ENCODE data around the gene AASDHPPT. TPM values are rescaled to one million over a fixed set of nuclear protein-coding genes. Genes with fewer than 3 reads are reported as not detected.
"Not testable (repeated sequence)": the region's sequence is repeated elsewhere in the genome, so short reads cannot be mapped to it uniquely, and the experiment has no call there.

AASDHPPT gene
- total RNA-seq (2014; rRNA removed; shearing (Covaris generic)) = 50.4 and 52.2 TPM in 2 replicates
- 32.6 and 40.3 TPM in 2 replicates for polyA plus RNA-seq (2014; cell fraction: nucleus; rRNA removed)

DNA sequence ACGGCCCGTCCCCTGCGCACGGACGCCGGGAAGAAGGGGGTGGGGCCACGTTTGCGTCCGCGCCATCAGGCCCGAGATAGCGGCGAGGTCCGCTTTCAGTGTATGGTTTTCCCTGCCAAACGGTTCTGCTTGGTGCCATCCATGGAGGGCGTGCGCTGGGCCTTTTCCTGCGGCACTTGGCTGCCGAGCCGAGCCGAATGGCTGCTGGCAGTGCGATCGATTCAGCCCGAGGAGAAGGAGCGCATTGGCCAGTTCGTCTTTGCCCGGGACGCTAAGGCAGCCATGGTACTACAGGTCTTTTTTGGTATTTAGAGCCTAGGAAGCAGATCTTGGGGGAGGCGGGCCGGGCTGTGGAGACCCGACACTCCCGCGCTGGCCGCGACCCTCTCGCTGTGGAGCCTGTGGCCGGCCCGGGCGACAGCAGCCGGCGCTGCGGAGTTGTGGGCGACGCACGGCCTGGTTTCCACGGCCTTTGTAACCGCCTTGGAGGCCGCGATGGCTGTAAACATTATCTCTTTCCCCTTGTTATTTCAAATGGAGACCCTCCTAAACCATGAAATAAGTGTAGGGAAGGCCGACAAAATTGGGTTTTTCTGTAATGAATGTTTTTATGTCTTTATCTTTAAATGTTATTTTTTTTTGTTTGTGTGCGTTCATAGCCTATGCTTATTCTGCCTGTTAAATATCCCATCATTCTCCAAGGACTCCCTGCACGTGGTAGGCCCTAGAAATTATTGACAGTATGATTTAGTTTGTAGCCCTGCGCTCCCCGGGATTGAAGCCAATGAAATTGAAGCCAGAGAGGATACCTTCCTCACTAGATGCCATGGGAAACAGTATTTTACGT lies at the start of gene AASDHPPT:
AASDHPPT (plus strand) TSS at position 54 of the 847 bp plus-strand sequence; CDS start at position 103, 49 bp downstream.
- no peak for DNase-seq (ENCODE audit: extremely low read depth, low read depth)

DNA sequence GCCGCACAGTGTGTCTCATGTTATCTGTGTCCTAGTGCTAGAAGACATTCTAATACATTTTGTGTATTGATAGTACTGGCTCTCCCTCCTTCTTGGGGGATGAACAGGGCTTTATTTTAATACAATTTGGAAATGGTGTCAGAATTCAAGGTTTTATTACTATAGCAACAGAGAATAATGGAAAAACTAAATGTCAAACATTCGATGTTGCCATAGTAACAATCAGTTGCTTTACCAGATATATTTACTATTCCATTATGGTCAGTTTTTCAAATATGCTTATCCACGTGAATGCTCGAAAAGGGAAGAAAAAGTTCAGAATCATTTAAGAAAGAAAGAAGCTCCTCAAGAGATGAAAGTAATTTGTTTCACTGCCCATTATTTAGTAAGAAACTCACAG lies 46.9 kb upstream of the AASDHPPT start:
- no peak for DNase-seq (ENCODE audit: extremely low read depth, low read depth)

- DNase-seq (ENCODE audit: extremely low read depth, low read depth) = no peak
Measured at GRCh38 chr11:106031202-106031810, 46.2 kb upstream of the AASDHPPT start.

DNA sequence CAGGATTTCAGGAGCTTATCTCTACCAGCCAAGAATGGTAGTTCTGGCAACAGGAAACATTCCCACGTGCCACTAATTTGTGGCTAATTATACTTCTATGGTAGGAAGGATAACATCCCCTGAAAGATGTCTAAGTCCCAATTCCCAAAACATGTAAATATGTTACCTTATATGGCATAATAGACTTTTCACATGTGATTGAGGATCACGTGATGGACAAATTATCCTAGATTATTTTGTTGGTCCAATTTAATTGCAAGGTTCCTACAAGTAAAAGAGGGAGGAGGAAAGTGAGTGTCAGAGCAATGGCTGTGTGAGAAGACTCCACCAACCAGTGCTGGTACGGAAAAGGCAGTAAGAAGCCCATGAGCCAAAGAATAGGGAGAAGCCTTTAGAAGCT lies 45.5 kb upstream of the AASDHPPT start:
- no peak for DNase-seq (ENCODE audit: extremely low read depth, low read depth)

DNA sequence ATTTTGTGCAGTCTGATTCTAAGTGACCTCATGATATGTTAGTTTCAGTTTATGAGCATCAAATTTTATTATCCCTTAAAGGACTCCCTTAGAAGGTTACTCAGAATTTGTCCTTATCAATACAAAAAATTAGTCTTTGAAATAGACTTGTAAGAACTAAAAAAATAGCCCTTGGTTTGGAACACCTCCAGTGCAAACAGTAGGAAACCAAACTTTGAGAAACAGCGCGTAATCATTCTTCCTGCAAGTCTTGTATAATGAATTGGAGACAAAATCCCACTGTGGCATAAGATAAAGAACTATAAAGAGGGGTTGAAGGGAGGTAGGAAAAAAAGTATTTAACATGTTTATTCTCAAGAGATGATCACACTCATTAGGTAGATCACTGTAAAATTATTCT lies 44.6 kb upstream of the AASDHPPT start:
- DNase-seq (ENCODE audit: extremely low read depth, low read depth) = no peak

DNA sequence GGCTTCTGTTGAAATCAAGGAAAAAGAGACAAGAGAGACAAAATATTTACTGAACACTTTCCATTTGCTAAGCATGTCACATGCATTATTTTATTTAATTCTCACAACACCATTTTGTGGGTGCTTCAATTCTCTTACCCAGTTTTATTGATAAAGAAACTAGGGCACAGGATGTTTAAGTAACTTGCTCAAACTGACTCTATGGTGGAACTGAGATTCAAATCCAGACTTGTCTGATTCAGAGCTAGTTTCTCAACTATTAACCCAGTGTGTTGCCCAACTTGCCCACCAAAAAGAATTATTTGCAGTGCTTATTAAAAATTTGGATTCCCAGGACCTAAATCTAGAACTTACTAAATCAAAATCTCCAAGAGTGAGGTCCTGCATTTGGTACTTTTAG lies 33.9 kb upstream of the AASDHPPT start:
- DNase-seq (ENCODE audit: extremely low read depth, low read depth) = no peak

GRCh38 chr11:106047631-106048030 lies 29.8 kb upstream of the AASDHPPT start:
- no peak for DNase-seq (ENCODE audit: extremely low read depth, low read depth)

DNA sequence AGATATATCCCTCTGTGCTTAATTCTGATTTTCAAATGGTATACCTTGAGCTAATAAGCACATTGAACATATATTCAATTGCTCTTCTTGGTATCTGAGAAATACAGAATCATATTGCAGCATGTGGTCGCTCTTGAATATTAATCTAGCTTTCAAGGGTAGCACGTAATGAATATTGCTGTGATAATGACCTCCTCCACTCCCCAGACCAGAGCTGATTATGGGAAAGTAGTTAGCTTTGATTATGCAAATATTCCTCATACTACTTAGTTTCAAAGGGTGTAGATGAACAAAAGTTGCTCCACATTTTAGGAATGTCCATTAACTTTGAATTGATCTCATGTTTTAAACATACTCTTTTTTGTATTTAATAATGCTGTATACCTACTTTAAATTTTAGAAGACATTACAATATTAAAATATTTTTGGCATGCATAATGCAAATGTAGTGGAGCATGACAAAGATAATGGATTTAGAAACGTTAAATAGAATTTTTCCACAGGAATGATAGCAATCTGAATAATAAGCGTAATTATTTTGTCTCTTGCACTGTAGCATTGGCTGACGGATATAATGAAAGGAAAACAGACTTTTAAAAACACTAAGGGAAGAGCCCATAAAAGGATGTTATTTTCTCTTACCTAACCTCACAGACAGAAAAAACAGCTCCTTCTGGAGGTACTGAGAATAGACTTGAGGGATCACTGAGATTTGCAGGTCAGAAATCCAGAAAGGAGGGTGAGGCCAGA lies 27.6 kb upstream of the AASDHPPT start:
- DNase-seq (ENCODE audit: extremely low read depth, low read depth) = no peak

DNA sequence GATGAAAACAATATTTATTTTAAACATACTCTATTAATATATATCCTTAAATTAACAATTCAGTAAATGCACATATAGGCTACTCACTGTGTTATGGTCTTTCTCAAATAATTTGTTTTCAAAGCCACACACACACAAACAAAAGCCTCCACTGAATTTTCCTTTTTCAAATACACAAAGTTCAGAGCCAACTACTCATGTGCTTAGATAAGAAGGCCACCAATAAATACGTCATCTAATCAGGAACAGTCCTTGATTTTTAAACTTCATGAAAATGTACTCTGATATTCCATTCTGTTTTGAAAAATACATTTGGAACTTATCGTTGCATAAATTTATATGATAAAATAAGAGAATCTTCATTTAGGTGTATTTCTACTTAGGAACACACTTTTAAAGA lies 26.4 kb upstream of the AASDHPPT start:
- DNase-seq (ENCODE audit: extremely low read depth, low read depth) = no peak

GRCh38 chr11:106058377-106058776 lies 19.1 kb upstream of the AASDHPPT start:
- DNase-seq (ENCODE audit: extremely low read depth, low read depth) = not testable (repeated sequence)

- DNase-seq (ENCODE audit: extremely low read depth, low read depth) = no peak
Measured at GRCh38 chr11:106059617-106060016, 17.8 kb upstream of the AASDHPPT start.

GRCh38 chr11:106061249-106061784 lies 16.1 kb upstream of the AASDHPPT start:
- DNase-seq (ENCODE audit: extremely low read depth, low read depth) = no peak

GRCh38 chr11:106061954-106062949 lies 15.2 kb upstream of the AASDHPPT start:
- DNase-seq (ENCODE audit: extremely low read depth, low read depth) = no peak

DNA sequence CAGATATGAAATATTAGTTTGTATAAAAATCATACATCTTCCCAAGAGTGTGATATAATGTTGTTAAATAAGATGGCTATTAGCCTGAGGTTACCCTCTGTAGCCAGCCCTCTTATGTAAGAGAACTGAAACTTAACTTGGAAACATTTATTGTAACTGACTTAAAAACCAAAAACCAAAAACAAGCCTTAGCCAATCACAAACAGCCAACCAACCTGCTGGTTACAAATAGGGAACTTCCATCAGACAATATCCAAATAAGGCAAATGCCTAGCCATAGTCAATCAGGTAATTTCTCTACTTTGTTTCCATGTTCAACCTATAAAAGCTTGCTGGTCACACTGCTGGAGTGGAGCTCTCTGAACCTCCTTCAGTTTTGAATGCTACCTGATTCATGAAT lies 14.5 kb upstream of the AASDHPPT start:
- no peak for DNase-seq (ENCODE audit: extremely low read depth, low read depth)

DNA sequence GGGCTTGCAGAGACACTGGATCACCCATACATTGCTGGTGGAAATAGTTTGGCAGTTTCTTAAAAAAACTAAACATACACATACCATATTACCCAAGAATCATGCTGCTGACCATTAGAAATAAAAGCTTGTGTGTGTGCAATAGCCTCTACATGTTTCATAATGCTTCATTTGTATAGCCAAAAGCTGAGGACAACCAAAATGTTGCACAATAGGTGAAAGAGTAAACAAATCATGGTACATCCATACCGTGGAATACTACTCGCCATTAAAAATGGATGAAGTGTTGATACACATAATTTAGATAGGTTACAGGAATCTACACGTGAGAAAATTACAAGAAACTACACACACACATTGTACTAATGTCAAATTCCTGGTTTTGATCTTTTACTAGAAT lies 6.9 kb upstream of the AASDHPPT start:
- DNase-seq (ENCODE audit: extremely low read depth, low read depth) = no peak

- no peak for DNase-seq (ENCODE audit: extremely low read depth, low read depth)
Measured at GRCh38 chr11:106072804-106073203, 4.7 kb upstream of the AASDHPPT start.

DNA sequence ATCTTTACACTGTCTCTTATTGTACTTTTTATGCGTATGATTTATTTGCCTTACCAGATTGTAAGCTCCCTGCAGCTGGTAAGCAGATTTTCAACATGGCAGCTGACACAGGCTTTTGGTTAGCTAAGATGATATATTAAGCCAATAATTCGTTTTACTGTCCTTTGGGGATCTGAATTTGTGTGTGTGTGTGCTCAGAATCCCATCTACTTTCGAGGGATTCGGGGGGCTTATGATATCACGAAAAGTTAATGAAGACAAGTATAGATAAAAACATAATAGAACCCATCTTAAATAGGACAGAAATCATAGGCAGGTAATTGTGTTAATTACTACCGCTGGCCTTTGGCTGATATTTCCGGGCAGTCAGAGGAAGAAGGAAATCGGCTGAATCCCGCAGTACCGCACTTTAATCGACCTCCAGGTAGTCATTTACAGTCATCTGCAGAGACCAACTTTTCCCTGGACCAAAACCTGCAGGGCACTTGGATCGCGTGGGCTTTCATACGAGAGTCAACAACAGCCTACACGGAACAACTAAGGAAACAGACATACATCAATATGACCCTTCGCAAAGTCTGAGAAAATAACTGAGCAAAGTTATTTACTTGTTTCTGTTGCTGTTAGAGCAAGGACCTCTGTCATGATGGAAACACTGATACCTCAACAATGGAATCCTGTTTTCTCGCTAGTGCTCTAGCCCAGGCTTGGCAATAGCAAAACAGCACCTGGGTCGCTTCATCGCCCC lies 1.1 kb upstream of the AASDHPPT start:
- no peak for DNase-seq (ENCODE audit: extremely low read depth, low read depth)

DNA sequence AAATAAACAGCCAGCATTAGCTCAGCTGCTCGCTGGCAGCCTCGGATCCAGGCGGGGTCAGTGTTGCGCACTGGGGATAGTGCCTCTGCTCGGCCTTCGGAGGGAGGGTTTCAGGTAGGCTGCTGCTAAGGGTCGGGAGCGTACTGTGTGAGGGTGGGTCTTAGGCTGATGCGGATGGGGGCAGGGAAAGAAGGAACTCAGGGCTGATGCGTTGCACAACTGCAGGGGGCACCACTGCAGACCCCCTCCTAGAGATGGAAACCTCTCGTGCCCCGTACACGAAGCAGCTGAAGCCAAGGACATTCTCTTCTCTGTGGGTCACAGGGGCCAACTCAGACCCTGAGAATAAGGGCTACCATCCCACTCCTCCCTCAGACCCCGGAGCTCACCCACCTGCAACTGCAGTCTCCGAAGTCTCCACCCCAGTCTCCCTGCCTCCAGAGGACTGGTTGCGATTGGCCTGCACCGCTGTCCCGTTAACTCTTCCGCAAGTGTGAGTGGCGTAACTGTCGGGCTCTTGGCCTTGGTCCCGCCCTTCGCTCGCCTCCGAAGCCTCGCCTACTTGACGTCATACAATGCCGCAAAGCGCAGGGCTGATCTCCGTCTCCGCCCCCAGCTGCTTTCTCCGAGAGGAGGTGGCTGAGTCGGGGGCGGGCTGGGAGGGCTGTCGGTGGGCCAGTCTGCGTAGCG lies 398 bp upstream of the AASDHPPT start, which contains the start of gene KBTBD3:
KBTBD3 (minus strand) TSS at position 429 of the 690 bp plus-strand sequence. CDS start 18,250 bp downstream, outside the sequence.
- DNase-seq (ENCODE audit: extremely low read depth, low read depth) = peak; percentile 97
